AG09309 (cell line): ENCODE data around the gene AEBP1.

Experiments used
- DNase-seq: peaks from one replicate; pipeline ENCODE4 v3.0.0-alpha.2; 2010; ENCODE audit warnings: low read depth
- H3K4me3 ChIP-seq: 2 replicates; pipeline ENCODE4 v1.5.1; 2011; ENCODE audit warnings: mild to moderate bottlenecking, low read depth, low read length, moderate library complexity; ENCODE audit not compliant: control insufficient read depth
- CTCF ChIP-seq: IDR thresholded peaks from 2 replicates; pipeline ENCODE4 v1.5.1; 2011; ENCODE audit warnings: mild to moderate bottlenecking, low read depth, low read length, inconsistent platforms; ENCODE audit not compliant: insufficient read depth, control insufficient read depth; ENCODE audit errors: missing control alignments

AEBP1 gene

GRCh38 chr7:44117801-44118429 lies 13.8 kb downstream of the AEBP1 start:
- no peak overlapping the region for H3K4me3 ChIP-seq
- DNase-seq = no peak
- TF ChIP-seq CTCF = no peak

GRCh38 chr7:44119829-44120380 lies 15.8 kb downstream of the AEBP1 start:
- no peak overlapping the region for H3K4me3 ChIP-seq
- DNase-seq = no peak

DNA sequence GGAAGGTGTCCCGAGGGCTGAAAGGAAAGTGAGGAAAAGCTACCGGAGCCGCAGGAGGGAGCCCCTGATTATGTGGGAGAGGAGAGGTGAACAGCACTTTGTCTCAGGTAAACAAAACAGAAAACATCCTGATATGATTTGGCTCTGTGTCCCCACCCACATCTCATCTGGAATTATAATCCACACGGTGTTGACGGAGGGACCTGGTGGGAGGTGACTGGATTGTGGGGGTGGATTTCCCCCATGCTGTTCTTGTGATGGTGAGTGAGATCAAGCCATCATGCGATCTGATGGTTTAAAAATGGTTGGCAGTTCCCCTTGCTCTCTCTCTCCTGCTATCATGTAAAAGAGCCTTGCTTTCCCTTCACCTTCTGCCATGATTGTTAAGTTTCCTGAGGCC lies 16.2 kb downstream of the AEBP1 start:
- no peak for TF ChIP-seq CTCF
- no peak overlapping the region for H3K4me3 ChIP-seq
- no peak for DNase-seq

More at GRCh38 chr7:44119829-44120380, 15.8 kb downstream of the AEBP1 start:
- no peak for TF ChIP-seq CTCF

DNA sequence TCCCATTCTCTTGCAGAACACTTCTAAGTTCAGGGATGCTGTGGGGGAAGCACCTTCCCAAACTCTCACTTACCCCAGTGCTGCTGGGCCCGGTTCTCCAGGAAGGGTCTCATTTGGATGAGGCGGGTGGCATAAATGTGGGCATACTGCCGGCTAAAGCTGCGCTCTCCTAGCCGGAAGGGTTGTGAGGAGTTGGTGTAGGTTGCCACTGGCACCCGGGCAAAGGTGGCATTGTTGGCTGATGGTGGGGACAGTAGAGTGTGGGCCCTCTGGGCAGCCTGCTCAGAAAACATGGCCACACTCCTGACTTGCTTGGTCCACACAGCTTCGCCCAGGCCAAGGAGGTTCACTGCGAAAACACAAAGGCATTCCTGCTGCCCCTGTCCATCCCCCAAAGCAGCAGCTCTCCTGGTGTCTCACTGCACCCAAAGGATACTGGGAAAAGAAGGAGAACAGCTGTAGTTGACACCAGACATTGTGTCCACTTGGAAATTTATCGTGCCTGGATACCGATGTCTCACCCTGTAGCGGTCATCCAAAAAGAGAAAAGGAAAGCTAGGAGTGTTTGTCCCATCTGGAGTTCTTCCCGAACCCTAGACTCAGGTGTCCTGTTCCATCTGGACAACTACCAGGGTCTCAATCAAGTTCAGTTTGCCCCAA lies 17.7 kb downstream of the AEBP1 start:
- DNase-seq = no peak
- TF ChIP-seq CTCF = no peak
- H3K4me3 ChIP-seq = no peak overlapping the region

- DNase-seq = no peak
- H3K4me3 ChIP-seq = peak overlapping the region; percentile 55
- no peak for TF ChIP-seq CTCF
These were observed 18.4 kb downstream of the AEBP1 start for GRCh38 chr7:44122529-44122928.

- peak; percentile 67 for DNase-seq
- peak within 1 kb of the TSS; percentile 76 for H3K4me3 ChIP-seq
- TF ChIP-seq CTCF = no peak
These were observed 19.3 kb downstream of the AEBP1 start, which contains the start of gene POLD2 for GRCh38 chr7:44123190-44124003. TSS of gene POLD2 (minus strand) at chr7:44123548. CDS start at chr7:44122053, 1,495 bp downstream.
